Stimulated activated CD4-positive, alpha-beta T cell treated with anti-CD3 and anti-CD28 coated beads, Interleukin-4, amount 100 ng/mL, for 24 hours (primary cell): Measurements from ENCODE around the gene CYP2D6.
"Not testable (repeated sequence)": the region's sequence is repeated elsewhere in the genome, so short reads cannot be mapped to it uniquely, and the experiment has no call there.

Experiments
- DNase-seq: peaks from one replicate; pipeline ENCODE4 v3.0.0-alpha.2; 2020

CYP2D6 gene

DNA sequence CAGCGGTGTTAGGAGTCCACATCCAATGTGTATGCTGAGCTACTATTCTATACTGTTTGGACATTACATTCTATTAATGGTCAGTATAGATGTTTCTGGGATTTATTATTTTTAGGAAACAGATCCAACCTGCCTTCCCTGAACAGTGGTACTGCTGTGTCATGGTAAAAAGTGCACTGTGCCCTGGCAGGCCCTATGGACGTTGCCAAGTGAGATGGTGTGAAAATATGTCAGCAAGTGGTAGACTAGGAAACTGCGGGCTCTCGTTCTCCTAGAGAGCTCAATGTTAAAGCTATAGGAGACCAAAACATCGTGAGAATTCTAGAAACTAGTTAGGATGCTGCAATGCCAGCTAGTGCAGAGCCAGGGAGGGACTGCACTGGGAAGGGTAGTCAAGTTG is 26.0 kb upstream of the CYP2D6 start:
- no peak for DNase-seq

DNA sequence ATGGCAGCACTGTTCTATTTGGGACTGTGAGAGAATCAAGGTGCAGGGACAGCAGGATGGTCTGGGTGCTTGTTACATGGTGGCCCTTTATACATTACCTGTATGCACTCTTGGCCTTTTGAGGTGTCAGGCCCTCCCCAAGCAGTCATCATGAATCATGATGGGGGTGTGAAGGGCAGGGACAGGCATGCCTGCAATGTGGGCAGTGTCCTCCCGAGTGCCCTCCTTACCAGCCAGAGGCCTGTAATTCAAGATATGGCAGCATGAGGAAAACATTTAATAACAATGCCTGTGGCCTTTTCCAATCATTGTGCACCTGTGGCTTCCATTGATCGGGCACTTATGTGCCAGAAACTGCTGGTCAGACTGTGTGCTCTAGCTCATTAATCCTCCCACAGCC is 25.5 kb upstream of the CYP2D6 start:
- no peak for DNase-seq

DNA sequence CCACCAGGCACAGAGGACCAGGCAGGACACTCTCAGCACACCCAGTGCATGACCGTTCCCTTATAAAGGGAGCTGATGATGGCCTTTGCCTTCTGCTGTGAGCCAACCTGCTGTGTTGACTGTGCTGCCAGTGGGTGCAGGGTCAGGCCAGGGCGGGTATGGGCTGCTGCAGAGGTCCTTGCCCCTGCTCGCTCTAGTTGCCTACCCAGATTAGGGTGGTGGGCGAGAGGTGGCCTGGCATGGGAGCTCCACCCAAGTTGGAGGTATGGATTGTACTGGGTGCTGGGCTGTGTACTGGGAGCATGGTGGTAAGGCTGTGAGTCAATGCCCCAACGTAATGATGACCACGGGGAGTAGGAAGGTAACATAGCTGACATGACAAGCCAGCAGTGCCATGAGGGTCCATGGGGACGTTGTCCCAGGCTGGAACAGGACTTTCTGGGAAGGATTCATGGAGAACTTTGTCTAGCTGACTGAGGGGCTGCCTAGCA is 24.5 kb upstream of the CYP2D6 start:
- DNase-seq = no peak

DNA sequence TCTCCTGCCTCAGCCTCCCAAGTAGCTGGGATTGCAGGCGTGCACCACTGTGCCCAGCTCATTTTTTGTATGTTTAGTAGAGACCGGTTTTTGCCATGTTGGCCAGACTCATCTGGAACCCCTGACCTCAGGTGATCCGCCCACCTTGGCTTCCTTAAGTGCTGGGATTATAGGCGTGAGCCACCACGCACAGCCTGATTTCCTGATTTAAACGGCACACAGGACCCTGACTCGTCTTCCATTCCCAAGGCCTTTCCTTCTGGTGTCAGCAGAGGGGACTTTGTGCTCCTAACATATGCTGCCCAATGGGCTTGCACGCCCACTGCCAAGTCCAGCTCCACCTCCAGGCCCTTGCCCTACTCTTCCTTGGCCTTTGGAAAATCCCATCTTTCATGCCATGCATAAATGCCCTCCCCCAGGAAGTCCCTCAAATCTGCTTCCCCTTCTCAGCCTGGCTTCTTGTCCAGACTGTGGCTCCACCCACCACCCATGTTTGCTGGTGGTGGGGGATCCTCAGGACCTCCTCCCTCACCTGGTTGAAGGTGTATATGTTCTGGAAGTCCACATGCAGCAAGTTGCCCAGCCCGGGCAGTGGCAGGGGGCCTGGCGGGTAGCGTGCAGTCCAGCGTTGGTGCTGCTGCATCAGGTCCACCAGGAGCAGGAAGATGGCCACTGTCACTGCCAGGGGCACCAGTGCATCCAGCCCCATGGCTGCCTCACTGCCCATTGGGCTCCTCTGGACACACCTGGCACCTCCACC is 23.9 kb upstream of the CYP2D6 start:
- no peak for DNase-seq

DNA sequence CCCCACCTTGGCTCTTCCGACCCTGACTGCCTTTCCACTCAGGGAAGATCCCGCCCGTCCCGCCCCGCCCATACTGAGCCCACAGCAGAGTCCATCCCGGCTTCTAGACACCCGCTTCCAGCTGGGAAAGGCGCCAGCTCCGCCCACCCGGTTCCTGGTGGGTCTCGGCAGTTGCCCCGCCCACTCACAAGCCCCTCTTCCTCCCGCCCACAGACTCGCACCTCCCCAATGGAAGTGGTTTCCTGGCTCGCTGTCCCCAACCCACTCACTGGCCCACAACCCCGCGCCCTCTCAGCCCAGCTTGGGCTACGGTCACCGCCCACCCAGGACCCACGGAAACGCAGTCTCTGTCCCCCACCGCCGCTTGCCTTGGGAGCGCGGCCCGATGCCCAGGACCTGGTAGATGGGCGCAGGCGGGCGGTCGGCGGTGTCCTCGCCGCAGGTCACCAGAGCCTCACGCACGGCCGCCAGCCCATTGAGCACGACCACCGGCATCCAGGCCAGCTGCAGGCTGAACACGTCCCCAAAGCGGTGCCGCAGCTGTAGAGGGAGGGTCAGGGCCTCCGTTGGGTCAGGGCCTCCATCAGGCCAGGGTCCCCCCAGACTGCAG is 22.2 kb upstream of the CYP2D6 start:
- DNase-seq = no peak

DNA sequence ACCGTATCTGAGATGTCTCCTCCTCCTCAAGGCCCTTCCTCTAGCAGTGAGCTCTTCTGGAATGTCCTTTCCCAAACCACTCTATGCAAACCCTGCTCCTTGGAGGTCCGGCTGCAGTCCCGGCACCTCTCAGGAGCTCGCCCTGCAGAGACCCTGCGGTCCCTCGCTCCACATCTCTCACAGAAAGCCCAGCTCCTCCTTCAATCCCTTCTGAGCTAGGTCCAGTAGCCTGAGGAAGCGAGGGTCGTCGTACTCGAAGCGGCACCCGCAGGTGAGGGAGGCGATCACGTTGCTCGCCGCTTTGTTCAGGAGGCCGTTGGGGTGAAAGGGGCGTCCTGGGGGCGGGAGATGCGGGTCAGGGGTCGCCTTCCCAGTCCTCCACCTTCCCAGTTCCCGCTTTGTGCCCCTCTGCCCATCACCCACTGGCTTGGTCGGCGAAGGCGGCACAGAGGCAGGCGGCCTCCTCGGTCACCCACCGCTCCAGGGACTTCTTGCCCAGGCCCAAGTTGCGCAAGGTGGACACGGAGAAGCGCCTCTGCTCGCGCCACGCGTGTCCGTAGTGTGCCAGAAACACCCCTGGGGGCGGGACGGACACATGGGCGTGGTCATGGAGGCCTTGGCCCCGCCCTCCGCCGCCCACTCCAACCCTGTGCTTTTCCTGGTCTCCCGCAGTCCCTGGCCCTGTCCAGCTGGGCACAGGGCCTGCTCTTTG is 21.5 kb upstream of the CYP2D6 start:
- no peak for DNase-seq

DNA sequence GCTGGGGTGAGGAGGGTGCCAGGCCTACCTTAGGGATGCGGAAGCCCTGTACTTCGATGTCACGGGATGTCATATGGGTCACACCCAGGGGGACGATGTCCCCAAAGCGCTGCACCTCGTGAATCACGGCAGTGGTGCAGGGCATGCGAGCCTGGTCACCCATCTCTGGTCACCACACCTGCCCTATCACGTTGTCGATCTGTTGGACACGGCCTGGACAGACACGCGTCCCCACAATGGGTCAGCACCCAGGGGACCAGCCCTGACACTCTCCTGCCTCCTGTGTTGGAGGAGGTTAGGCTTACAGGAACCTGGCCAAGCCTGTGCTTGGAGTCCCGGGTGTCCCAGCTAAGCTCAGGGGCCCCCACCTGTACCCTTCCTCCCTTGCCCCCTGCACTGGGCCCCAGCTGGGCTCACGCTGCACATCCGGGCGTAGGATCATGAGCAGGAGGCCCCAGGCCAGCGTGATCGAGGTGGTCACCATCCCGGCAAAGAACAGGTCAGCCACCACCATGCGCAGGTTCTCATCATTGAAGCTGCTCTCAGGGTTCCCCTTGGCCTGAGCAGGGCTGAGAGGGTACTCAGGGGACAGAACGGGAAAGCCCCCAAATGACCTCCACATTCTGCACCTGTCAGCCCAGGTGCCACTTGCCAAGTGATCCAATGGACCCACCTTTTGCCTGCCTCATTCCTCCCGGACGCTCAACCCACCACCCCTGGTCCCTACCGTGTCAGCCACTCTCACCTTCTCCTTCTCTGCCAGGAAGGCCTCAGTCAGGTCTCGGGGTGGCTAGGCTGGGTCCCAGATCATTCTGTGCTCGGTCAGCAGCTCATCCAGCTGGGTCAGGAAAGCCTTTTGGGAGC is 20.3 kb upstream of the CYP2D6 start:
- DNase-seq = no peak

DNA sequence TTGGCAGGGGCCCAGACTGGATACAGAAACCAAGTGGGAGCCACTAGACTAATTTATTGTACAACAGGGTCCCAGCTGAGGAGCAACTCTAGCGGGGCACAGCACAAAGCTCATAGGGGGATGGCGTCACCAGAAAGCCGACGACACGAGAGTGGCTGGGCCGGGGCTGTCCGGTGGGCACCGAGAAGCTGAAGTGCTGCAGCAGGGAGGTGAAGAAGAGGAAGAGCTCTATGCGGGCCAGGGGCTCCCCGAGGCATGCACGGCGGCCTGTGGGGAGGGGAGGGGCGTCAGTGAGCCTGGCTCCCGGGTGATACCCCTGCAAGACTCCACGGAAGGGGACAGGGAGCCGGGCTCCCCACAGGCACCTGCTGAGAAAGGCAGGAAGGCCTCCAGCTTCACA is 19.2 kb upstream of the CYP2D6 start:
- DNase-seq = not testable (repeated sequence)

DNA sequence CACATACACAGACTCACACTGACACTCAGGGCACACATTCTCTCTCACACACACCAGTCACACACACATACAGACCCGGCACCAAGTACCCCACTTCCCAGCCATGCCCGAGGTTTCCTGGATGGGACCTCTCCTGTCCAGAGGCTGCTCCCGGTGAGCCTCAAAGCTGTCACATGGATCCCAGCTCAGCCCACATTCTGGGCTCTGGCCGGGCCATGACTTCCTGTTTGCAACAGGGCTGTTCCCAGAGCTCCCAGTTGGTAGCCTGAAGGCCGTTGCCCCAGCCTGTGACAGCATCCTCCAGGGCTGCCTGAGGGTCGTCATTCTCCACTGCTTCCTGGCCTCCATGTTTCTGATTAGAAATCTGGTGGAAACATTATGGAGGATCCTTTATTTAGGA is 14.6 kb upstream of the CYP2D6 start:
- no peak for DNase-seq

DNA sequence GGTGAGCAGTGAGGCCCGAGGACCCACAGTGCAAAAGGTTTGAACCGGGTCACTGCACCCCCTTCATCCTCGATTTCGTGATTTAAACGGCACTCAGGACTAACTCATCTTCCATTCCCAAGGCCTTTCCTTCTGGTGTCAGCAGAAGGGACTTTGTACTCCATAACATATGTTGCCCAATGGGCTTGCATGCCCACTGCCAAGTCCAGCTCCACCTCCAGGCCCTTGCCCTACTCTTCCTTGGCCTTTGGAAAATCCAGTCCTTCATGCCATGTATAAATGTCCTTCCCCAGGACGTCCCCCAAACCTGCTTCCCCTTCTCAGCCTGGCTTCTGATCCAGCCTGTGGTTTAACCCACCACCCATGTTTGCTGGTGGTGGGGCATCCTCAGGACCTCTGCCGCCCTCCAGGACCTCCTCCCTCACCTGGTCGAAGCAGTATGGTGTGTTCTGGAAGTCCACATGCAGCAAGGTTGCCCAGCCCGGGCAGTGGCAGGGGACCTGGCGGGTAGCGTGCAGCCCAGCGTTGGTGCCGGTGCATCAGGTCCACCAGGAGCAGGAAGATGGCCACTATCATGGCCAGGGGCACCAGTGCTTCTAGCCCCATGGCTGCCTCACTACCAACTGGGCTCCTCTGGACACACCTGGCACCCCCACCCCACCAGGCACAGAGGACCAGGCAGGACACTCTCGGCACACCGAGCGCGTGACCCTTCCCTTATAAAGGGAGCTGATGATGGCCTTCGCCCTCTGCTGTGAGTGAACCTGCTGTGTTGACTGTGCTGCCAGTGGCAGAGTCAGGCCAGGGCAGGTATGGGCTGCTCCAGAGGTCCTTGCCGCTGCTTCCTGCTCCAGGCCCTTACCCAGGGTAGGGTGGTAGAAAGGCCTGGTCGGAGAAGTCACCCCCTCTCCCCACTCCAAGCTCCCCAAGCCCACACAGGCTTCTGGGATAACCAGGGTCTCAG is 13.5 kb upstream of the CYP2D6 start:
- DNase-seq = not testable (repeated sequence)

DNA sequence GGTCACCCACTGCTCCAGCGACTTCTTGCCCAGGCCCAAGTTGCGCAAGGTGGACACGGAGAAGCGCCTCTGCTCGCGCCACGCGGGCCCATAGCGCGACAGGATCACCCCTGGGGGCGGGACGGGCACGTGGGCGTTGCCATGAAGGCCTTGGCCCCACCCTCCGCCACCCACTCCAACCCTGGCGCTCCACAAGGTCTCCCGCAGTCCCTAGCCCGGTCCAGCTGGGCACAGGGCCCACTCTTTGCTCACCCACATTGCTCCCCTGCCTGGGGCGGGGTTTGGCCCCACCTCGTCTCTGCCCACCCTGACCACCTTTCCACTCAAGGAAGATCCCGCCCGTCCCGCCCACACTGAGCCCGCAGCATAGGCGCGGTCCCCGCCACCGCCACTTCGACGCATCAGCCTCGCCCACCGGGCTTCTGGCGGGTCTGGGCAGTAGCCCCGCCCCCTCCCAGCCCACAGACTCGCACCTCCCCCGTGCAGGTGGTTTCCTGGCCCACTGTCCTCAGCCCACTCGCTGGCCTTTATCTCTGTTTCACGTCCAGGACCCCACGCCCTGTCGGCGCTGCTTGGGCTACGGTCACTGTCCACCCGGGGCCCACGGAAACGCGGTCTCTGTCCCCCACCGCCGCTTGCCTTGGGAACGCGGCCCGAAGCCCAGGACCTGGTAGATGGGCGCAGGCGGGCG is 12.3 kb upstream of the CYP2D6 start:
- no peak for DNase-seq

DNA sequence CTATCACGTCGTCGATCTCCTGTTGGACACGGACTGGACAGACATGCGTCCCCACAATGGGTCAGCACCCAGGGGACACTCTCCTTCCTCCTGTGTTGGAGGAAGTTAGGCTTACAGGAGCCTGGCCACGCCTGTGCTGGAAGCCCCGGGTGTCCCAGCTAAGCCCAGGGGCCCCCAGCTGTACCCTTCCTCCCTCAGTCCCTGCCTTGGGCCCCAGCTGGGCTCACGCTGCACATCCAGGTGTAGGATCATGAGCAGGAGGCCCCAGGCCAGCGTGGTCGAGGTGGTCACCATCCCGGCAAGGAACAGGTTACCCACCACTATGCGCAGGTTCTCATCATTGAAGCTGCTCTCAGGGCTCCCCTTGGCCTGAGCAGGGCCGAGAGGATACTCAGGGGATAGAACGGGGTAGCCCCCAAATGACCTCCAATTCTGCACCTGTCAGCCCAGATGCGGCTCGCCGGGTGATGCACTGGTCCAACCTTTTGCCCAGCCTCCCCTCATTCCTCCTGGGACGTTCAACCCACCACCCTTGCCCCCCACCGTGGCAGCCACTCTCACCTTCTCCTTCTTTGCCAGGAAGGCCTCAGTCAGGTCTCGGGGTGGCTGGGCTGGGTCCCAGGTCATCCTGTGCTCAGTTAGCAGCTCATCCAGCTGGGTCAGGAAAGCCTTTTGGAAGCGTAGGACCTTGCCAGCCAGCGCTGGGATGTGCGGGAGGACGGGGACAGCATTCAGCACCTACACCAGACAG is 10.9 kb upstream of the CYP2D6 start:
- DNase-seq = not testable (repeated sequence)

DNA sequence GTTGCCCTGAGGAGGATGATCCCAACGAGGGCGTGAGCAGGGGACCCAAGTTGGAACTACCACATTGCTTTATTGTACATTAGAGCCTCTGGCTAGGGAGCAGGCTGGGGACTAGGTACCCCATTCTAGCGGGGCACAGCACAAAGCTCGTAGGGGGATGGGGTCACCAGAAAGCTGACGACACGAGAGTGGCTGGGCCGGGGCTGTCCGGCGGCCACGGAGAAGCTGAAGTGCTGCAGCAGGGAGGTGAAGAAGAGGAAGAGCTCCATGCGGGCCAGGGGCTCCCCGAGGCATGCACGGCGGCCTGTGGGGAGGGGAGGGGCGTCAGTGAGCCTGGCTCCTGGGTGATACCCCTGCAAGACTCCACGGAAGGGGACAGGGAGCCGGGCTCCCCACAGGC is 9.5 kb upstream of the CYP2D6 start:
- not testable (repeated sequence) for DNase-seq

DNA sequence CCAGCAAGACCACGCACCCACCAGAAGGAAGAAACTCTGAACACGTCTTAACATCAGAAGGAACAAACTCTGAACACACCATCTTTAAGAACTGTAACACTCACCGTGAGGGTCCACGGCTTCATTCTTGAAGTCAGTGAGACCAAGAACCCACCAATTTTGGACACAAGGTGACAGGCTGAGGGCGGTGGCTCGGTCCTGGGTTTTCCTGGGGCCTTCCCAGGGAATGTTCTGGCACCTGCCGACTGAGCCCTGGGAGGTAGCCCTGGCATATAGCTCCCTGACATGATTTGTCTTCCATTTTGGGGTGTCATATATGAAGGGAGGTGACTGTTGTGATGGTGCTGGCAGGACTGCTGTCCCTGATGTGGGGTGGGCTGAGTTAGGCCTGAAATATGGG is 8.9 kb upstream of the CYP2D6 start:
- DNase-seq = not testable (repeated sequence)

DNA sequence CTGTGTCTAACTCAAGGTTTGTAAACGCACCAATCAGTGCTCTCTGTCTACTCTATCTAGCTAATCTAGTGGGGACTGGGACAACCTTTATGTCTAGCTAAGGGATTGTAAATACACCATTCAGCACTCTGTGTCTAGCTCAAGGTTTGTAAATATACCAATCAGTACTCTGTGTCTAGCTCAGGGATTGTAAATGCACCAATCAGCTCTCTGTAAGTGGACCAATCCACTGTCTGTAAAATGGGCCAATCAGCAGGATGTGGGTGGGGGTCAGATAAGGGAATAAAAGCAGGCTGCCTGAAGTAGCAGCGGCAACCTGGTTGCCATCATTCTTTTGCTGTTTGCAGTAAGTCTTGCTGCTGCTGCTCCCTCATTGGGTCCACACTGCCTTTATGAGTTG is 8.4 kb upstream of the CYP2D6 start:
- no peak for DNase-seq

DNA sequence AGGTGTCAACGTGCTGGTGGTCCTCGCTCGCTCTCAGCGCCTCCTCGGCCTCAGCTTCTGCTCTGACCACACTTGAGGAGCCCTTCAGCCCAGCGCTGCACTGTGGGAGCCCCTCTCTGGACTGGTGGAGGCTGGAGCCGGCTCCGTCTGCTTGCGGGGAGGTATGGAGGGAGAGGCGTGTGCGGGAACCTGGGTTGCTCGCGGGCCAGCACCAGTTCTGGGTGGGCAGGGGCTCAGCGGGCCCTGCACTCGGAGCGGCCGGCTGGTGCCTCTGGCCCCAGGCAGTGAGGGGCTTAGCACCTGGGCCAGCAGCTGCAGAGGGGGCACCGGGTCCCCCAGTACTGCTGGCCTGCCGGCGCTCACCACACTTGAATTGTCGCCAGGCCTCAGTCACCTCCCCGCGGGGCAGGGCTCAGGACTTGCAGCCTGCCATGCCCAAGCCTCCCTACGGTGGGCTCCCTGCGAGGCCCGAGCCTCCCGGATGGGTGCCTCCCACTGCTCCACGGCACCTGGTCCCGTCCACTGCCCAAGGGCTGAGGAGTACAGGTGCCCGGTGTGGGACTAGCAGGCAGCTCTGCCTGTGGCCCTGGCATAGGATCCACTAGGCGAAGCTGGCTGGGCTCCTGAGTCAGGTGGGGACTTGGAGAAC is 7.6 kb upstream of the CYP2D6 start:
- DNase-seq = no peak

DNA sequence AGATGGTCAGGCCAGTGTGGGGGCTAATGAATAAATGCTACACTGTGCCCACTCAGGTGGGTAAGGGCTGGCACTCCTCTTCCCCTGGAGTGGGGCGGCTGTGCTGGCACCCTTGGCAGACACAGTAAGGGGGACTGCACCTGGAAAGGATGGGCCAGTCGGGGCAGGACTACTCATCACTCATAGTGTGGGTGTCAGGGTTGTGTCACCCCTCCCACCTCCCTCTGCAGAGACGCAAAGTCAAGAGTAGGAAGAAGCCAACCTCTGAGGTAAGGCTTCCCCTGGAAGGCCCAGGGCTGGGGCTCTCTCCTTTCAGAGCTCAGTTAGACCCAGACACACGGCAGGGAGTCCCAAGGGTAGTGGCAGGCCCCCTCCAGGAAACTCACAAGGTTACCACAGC is 5.1 kb upstream of the CYP2D6 start:
- DNase-seq = not testable (repeated sequence)

DNA sequence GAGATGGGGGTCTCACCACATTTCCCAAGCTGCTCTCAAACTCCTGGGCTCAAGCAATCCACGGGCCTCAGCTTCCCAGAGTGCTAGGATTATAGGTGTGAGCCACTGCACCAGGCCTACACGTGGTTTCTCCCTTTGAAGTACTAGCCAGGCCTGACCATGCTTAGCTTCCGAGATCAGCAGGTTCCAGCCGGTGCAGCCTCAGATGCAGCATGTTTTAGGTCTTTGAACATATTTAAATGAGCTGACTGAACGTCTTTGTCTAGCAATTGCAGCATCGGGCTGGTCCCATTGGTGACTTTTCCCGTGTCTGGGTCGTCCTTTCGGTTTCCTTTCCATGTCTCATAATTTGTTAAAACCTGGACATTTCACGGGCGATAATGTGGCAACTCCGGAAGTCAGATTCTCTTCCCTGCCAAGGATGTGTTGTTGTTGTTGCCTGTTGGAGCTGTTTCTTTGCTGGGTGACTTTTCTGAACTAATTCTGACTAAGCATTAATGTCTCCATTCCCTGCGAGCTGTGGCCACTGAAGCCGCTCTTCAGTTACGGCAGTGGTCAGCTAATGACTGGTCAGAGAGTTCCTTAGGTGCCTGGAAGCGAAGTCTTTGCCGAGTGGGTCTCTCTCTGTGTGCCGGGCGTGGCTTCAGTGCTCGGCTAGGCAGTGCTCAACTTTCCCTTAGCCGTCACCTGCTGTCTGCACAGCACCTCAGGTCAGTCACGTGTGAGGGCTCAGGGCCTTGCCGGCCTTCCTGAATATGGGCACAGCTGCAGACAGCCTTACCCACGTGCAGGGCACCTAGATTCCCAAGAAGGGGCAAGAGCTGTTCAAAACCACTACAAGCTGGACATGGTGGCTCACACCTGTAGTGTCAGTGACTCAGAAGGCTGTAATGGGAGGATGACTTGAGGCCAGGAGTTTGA is 3.8 kb upstream of the CYP2D6 start:
- no peak for DNase-seq

DNA sequence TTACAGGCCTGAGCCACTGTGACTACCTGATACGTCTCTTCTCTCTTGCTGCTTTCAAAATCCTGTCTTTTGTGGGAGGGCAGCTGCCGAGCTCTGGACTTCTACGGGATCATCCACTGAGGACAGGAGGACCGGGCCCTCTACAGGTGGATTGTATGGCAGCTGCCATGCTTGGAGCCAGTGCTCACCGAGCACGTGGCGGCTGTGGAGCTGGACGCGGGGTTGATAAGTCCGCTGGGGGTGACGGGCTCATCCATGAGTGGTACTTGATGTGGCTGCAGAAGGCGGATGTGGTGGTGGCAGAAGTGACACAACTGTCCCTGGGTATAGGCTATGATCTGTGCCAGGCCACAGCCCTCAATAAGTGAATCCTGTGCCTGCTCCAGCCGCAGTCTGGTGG is 1.8 kb upstream of the CYP2D6 start:
- DNase-seq = no peak
